Tibial nerve (tissue), 4 donors: ENCODE data around the gene SLC2A9. TPM values are rescaled to one million over a fixed set of nuclear protein-coding genes. Genes with fewer than 3 reads are reported as not detected.

Experiments
- DNase-seq, 2 donors: peaks; one replicate each; pipeline ENCODE4 v3.0.0-alpha.2; 2019; ENCODE audit warnings: low spot score in 2 of 2
- H3K27ac ChIP-seq, 4 donors: fragments of 200-600 bp; sonication (generic) in 3 of 4; one replicate each; pipeline ENCODE4 v1.5.1; 2017 to 2019; ENCODE audit warnings: mild to moderate bottlenecking in 1 of 4
- H3K27me3 ChIP-seq, 2 donors: fragments of 200-600 bp; sonication (generic) in 1 of 2; one replicate each; pipeline versions ENCODE4 v1.5.1 to v1.6.0; 2017 to 2019
- H3K36me3 ChIP-seq, 3 donors: fragments of 200-600 bp; sonication (generic); one replicate each; pipeline ENCODE4 v1.5.1; 2018 to 2019
- H3K4me1 ChIP-seq, 4 donors: fragments of 200-600 bp; sonication (generic) in 3 of 4; one replicate each; pipeline ENCODE4 v1.5.1; 2017 to 2019
- H3K4me3 ChIP-seq, 4 donors: fragments of 200-600 bp; sonication (generic) in 3 of 4; one replicate each; pipeline ENCODE4 v1.5.1; 2017 to 2019; ENCODE audit warnings: mild to moderate bottlenecking in 1 of 4, moderate library complexity in 1 of 4
- H3K9me3 ChIP-seq, 4 donors: fragments of 200-600 bp; sonication (generic) in 3 of 4; one replicate each; pipeline ENCODE4 v1.5.1; 2017 to 2019
- CTCF ChIP-seq, 5 experiments: fragments of 200-600 bp in 3 of 5; fragments of 450-650 bp in 2 of 5; sonication (generic) in 3 of 5; IDR thresholded peaks; one replicate each; pipeline ENCODE4 v1.5.1; 2016 to 2019; ENCODE audit warnings: antibody characterized with exemption in 5 of 5, mild to moderate bottlenecking in 3 of 5, moderate library complexity in 2 of 5
- EP300 ChIP-seq, 2 donors: sonication (generic); formaldehyde crosslinking; IDR thresholded peaks; one replicate each; pipeline ENCODE4 v1.6.1; 2017; ENCODE audit warnings: antibody characterized with exemption in 2 of 2, mild to moderate bottlenecking in 1 of 2
- POLR2A ChIP-seq, 2 donors: fragments of 450-650 bp; IDR thresholded peaks; one replicate each; pipeline ENCODE4 v1.6.1; 2017; ENCODE audit warnings: antibody characterized with exemption in 2 of 2, mild to moderate bottlenecking in 2 of 2, moderate library complexity in 2 of 2
- WGBS, 2 donors: methylation state at CpG; one replicate each; pipeline ENCODE4 v1.1.5; 2018; 5-methylcytosine and 5-hydroxymethylcytosine counted together
- total RNA-seq, 4 donors: library from RNA; depleted of rRNA; stranded (reverse); fragments of >200 nt; gene quantifications; one replicate each; pipeline ENCODE4 v1.1.0, GENCODE V29; 2016

Gene SLC2A9
- total RNA-seq, 4 donors from 2014 or later = 2.7 to 10.7 (median 6.0) TPM

- peak overlapping the region; percentile 44 to 88 (median 79) for H3K27ac ChIP-seq
These were observed 341 bp upstream of the SLC2A9 start for GRCh38 chr4:10021653-10022023.

GRCh38 chr4:10020106-10020505, 1.2 kb downstream of the SLC2A9 start:
- no peaks in the 10 kb centered on the region for H3K27me3 ChIP-seq
- H3K9me3 ChIP-seq = no peaks in the 10 kb centered on the region
- DNase-seq = no peak
- no peaks in the 10 kb centered on the region for H3K36me3 ChIP-seq
- H3K27ac ChIP-seq = peak overlapping the region; percentile 82 to 92 (median 87)
- TF ChIP-seq CTCF (IDR thresholded peaks at IDR 0.05) = no peak
- TF ChIP-seq EP300 (IDR thresholded peaks at IDR 0.05) = no peak
- no peak for TF ChIP-seq POLR2A (IDR thresholded peaks at IDR 0.05)
- WGBS, 2 donors = 84 to 85% methylated on average over 6 of the region's 6 CpGs
- H3K4me1 ChIP-seq = peaks cover 0 to 54% (median 13%) of the 10 kb centered on the region in 4 donors
- no peak overlapping the region for H3K4me3 ChIP-seq

More at GRCh38 chr4:10021653-10022023, 341 bp upstream of the SLC2A9 start:
- no peaks in the 10 kb centered on the region for H3K36me3 ChIP-seq
- TF ChIP-seq EP300 (IDR thresholded peaks at IDR 0.05) = no peak
- TF ChIP-seq POLR2A (IDR thresholded peaks at IDR 0.05) = no peak
- TF ChIP-seq CTCF (IDR thresholded peaks at IDR 0.05) = no peak
- DNase-seq = no peak
- H3K4me1 ChIP-seq = peaks cover 0 to 44% (median 13%) of the 10 kb centered on the region in 4 donors
- no peak overlapping the region for H3K4me3 ChIP-seq
- no peaks in the 10 kb centered on the region for H3K9me3 ChIP-seq
- no peaks in the 10 kb centered on the region for H3K27me3 ChIP-seq
- WGBS, 2 donors = 79 to 81% methylated on average over 5 of the region's 5 CpGs

GRCh38 chr4:10019521-10020051, 1.7 kb downstream of the SLC2A9 start:
- Histone ChIP-seq H3K4me1 (peaks cover 0 to 57% (median 13%) of the 10 kb centered on the region in 4 donors), H3K36me3 (no peaks in the 10 kb centered on the region), H3K27ac (peak overlapping the region; percentile 82 to 92 (median 87)), H3K9me3 (no peaks in the 10 kb centered on the region), H3K4me3 (peak overlapping the region in 2 of 4 donors; percentile 46 to 50), H3K27me3 (no peaks in the 10 kb centered on the region)
- WGBS, 2 donors = 68 to 76% methylated on average over 8 to 9 of the region's 9 CpGs
- no peak for TF ChIP-seq CTCF (IDR thresholded peaks at IDR 0.05)
- TF ChIP-seq EP300 (IDR thresholded peaks at IDR 0.05) = no peak
- no peak for TF ChIP-seq POLR2A (IDR thresholded peaks at IDR 0.05)
- no peak for DNase-seq

- H3K4me3 ChIP-seq = peak overlapping the region; percentile 28 to 50 (median 38)
- peak; percentile 90 to 94 for DNase-seq
- no peaks in the 10 kb centered on the region for H3K36me3 ChIP-seq
- WGBS, 2 donors = 4 to 5% methylated on average over 42 to 51 of the region's 52 CpGs
- H3K9me3 ChIP-seq = no peaks in the 10 kb centered on the region
- peak; percentile 98 to 99 (median 99) for TF ChIP-seq CTCF (IDR thresholded peaks at IDR 0.05)
- peak; percentile 93 to 94 for TF ChIP-seq EP300 (IDR thresholded peaks at IDR 0.05)
- peak; percentile 38 to 70 for TF ChIP-seq POLR2A (IDR thresholded peaks at IDR 0.05)
- H3K27me3 ChIP-seq = no peaks in the 10 kb centered on the region
- peak overlapping the region; percentile 82 to 92 (median 87) for H3K27ac ChIP-seq
- peaks cover 0 to 63% (median 13%) of the 10 kb centered on the region in 4 donors for H3K4me1 ChIP-seq
These were observed 2.4 kb downstream of the SLC2A9 start for GRCh38 chr4:10018818-10019461.
